Mesenchymal stem cell (in vitro differentiated cells and primary cell): Measurements from ENCODE around the gene CCNYL1.

Experiments
- DNase-seq: peaks from one replicate; pipeline ENCODE4 v3.0.0-alpha.2; 2013
- H2AFZ ChIP-seq: one replicate; pipeline ENCODE4 v1.6.1; 2013; ENCODE audit warnings: low read depth, mild to moderate bottlenecking, control low read depth, inconsistent platforms, low read length, moderate library complexity
- H2AK5ac ChIP-seq: 2 replicates; pipeline ENCODE4 v1.6.1; 2013; ENCODE audit warnings: low read length, moderate library complexity, mild to moderate bottlenecking, inconsistent platforms; ENCODE audit not compliant: severe bottlenecking
- H2BK120ac ChIP-seq: one replicate; pipeline ENCODE4 v1.6.1; 2013; ENCODE audit warnings: low read depth, mild to moderate bottlenecking, inconsistent platforms, low read length, moderate library complexity
- H2BK12ac ChIP-seq, 2 experiments: one replicate each; pipeline ENCODE4 v1.6.1; 2013; ENCODE audit warnings: inconsistent platforms in 2 of 2, low read length in 2 of 2, mild to moderate bottlenecking in 2 of 2, moderate library complexity in 2 of 2, control low read depth in 1 of 2
- H2BK15ac ChIP-seq: one replicate; pipeline ENCODE4 v1.6.1; 2013; ENCODE audit warnings: mild to moderate bottlenecking, low read depth, inconsistent platforms; ENCODE audit not compliant: poor library complexity, severe bottlenecking
- H2BK5ac ChIP-seq: 2 replicates; pipeline ENCODE4 v1.6.1; 2013; ENCODE audit warnings: low read depth, mild to moderate bottlenecking, low read length, control low read depth, inconsistent platforms; ENCODE audit not compliant: poor library complexity, severe bottlenecking
- H3K14ac ChIP-seq, 2 experiments: one replicate each; pipeline ENCODE4 v1.6.1; 2013; ENCODE audit warnings: inconsistent platforms in 2 of 2, low read length in 2 of 2, control low read depth in 1 of 2, mild to moderate bottlenecking in 1 of 2, moderate library complexity in 1 of 2
- H3K18ac ChIP-seq, 2 experiments: one replicate each; pipeline ENCODE4 v1.6.1; 2013; ENCODE audit warnings: inconsistent platforms in 2 of 2, low read length in 2 of 2, control low read depth in 1 of 2, low read depth in 1 of 2, mild to moderate bottlenecking in 1 of 2
- H3K23ac ChIP-seq, 2 experiments: one replicate each; pipeline ENCODE4 v1.6.1; 2013; ENCODE audit warnings: inconsistent platforms in 2 of 2, low read length in 2 of 2, mild to moderate bottlenecking in 2 of 2, moderate library complexity in 2 of 2, control low read depth in 1 of 2
- H3K27ac ChIP-seq: 2 replicates; pipeline ENCODE4 v1.5.1; 2013; ENCODE audit warnings: mild to moderate bottlenecking, moderate library complexity, low read length, control low read depth, inconsistent platforms; ENCODE audit not compliant: poor library complexity, severe bottlenecking
- H3K27me3 ChIP-seq, 2 experiments: 2 replicates each; pipeline versions ENCODE4 v1.6.1 to v1.7.0; 2013; ENCODE audit warnings: low read length in 2 of 2, mild to moderate bottlenecking in 2 of 2, moderate library complexity in 2 of 2, control low read depth in 1 of 2, inconsistent platforms in 1 of 2; ENCODE audit not compliant: control insufficient read depth in 1 of 2, insufficient read depth in 1 of 2
- H3K36me3 ChIP-seq, 2 experiments: 2 replicates each; pipeline versions ENCODE4 v1.6.1 to v1.7.0; 2013; ENCODE audit warnings: low read length in 2 of 2, control low read depth in 1 of 2, inconsistent platforms in 1 of 2, low read depth in 1 of 2, mild to moderate bottlenecking in 1 of 2; ENCODE audit not compliant: insufficient read depth in 2 of 2, control insufficient read depth in 1 of 2
- H3K4ac ChIP-seq, 2 experiments: one replicate each; pipeline ENCODE4 v1.6.1; 2013; ENCODE audit warnings: inconsistent platforms in 2 of 2, low read length in 2 of 2, mild to moderate bottlenecking in 2 of 2, moderate library complexity in 2 of 2, control low read depth in 1 of 2, low read depth in 1 of 2
- H3K4me1 ChIP-seq: 2 replicates; pipeline ENCODE4 v1.6.1; 2013; ENCODE audit warnings: low read depth, low read length, control low read depth; ENCODE audit not compliant: control insufficient read depth, insufficient read depth
- H3K4me2 ChIP-seq: 2 replicates; pipeline ENCODE4 v1.6.1; 2013; ENCODE audit warnings: low read length, mild to moderate bottlenecking, inconsistent platforms; ENCODE audit not compliant: poor library complexity, severe bottlenecking
- H3K4me3 ChIP-seq, 2 experiments: 2 replicates each; pipeline versions ENCODE4 v1.5.1 to v1.7.0; 2013; ENCODE audit warnings: low read length in 2 of 2, mild to moderate bottlenecking in 2 of 2, control low read depth in 1 of 2, low read depth in 1 of 2; ENCODE audit not compliant: insufficient read depth in 1 of 2
- H3K79me1 ChIP-seq: replicated peaks from 2 replicates; pipeline ENCODE4 v1.6.1; 2013; ENCODE audit warnings: mild to moderate bottlenecking, control low read depth, low read length, inconsistent platforms; ENCODE audit not compliant: poor library complexity, severe bottlenecking
- H3K9ac ChIP-seq: 2 replicates; pipeline ENCODE4 v1.7.0; 2013; ENCODE audit warnings: mild to moderate bottlenecking, low read length, moderate library complexity
- H3K9me3 ChIP-seq: 2 replicates; pipeline ENCODE4 v1.7.0; 2013; ENCODE audit warnings: mild to moderate bottlenecking, low read length; ENCODE audit not compliant: control insufficient read depth
- H4K8ac ChIP-seq: one replicate; pipeline ENCODE4 v1.6.1; 2013; ENCODE audit warnings: inconsistent platforms, mild to moderate bottlenecking, low read length, moderate library complexity
- H4K91ac ChIP-seq: one replicate; pipeline ENCODE4 v1.6.1; 2013; ENCODE audit warnings: mild to moderate bottlenecking, low read length, inconsistent platforms
- WGBS: methylation state at CpG from one replicate; pipeline ENCODE4 v1.1.7; 2013; ENCODE audit warnings: mixed read lengths; 5-methylcytosine and 5-hydroxymethylcytosine counted together

The CCNYL1 gene

GRCh38 chr2:207777124-207777523 is 65.7 kb downstream of the CCNYL1 start:
- Histone ChIP-seq H3K36me3 (no peaks in the 10 kb centered on the region), H3K4ac (no peak overlapping the region), H3K79me1 (no peaks in the 10 kb centered on the region), H3K9ac (no peak overlapping the region), H2BK5ac (no peak overlapping the region), H2BK15ac (no peak overlapping the region), H3K18ac (no peak overlapping the region), H3K9me3 (no peaks in the 10 kb centered on the region), H2BK120ac (no peak overlapping the region), H3K4me3 (no peak overlapping the region), H3K27me3 (no peaks in the 10 kb centered on the region), H3K4me2 (no peak overlapping the region), H2AFZ (no peak overlapping the region), H3K27ac (no peak overlapping the region), H3K4me1 (peaks cover 3% of the 10 kb centered on the region), H4K8ac (no peak overlapping the region), H4K91ac (no peak overlapping the region), H2AK5ac (no peak overlapping the region), H2BK12ac (no peak overlapping the region), H3K14ac (no peak overlapping the region), H3K23ac (no peak overlapping the region)
- 92% methylated on average over 6 of the region's 6 CpGs for whole genome bisulfite sequencing
- no peak for DNase-seq

- Histone ChIP-seq H3K27me3 (no peaks in the 10 kb centered on the region), H2BK120ac (no peak overlapping the region), H3K4me2 (no peak overlapping the region), H2BK15ac (no peak overlapping the region), H2BK5ac (no peak overlapping the region), H3K4me1 (peaks cover 3% of the 10 kb centered on the region), H3K4me3 (no peak overlapping the region), H3K36me3 (no peaks in the 10 kb centered on the region), H3K14ac (no peak overlapping the region), H4K8ac (no peak overlapping the region), H2AFZ (no peak overlapping the region), H3K4ac (no peak overlapping the region), H3K27ac (no peak overlapping the region), H3K9me3 (no peaks in the 10 kb centered on the region), H3K79me1 (no peaks in the 10 kb centered on the region), H3K18ac (no peak overlapping the region), H3K9ac (no peak overlapping the region), H4K91ac (no peak overlapping the region), H2AK5ac (no peak overlapping the region), H2BK12ac (no peak overlapping the region), H3K23ac (no peak overlapping the region)
- WGBS = no CpG with 5 or more reads among the region's 4 CpGs
- no peak for DNase-seq
Observed at GRCh38 chr2:207778298-207778882, 67.0 kb downstream of the CCNYL1 start.

GRCh38 chr2:207779523-207779922 is 68.1 kb downstream of the CCNYL1 start:
- H2BK15ac ChIP-seq = no peak overlapping the region
- no peak overlapping the region for H3K14ac ChIP-seq
- H3K9me3 ChIP-seq = no peaks in the 10 kb centered on the region
- no peak overlapping the region for H3K9ac ChIP-seq
- H2AFZ ChIP-seq = no peak overlapping the region
- no peak overlapping the region for H3K23ac ChIP-seq
- no peak overlapping the region for H3K4me3 ChIP-seq
- no peaks in the 10 kb centered on the region for H3K79me1 ChIP-seq
- no peak overlapping the region for H2BK12ac ChIP-seq
- H2AK5ac ChIP-seq = no peak overlapping the region
- no peak overlapping the region for H3K27ac ChIP-seq
- no peak overlapping the region for H4K8ac ChIP-seq
- H2BK120ac ChIP-seq = no peak overlapping the region
- no peak for DNase-seq
- H2BK5ac ChIP-seq = no peak overlapping the region
- no peak overlapping the region for H3K4ac ChIP-seq
- no peak overlapping the region for H3K4me2 ChIP-seq
- H3K27me3 ChIP-seq = no peaks in the 10 kb centered on the region
- no peak overlapping the region for H4K91ac ChIP-seq
- no peak overlapping the region for H3K18ac ChIP-seq
- H3K4me1 ChIP-seq = peaks cover 3% of the 10 kb centered on the region
- H3K36me3 ChIP-seq = no peaks in the 10 kb centered on the region
- WGBS = 83% methylated on average over 10 of the region's 11 CpGs

GRCh38 chr2:207782238-207783030 is 71.0 kb downstream of the CCNYL1 start:
- no peak overlapping the region for H2AFZ ChIP-seq
- no peak overlapping the region for H2BK5ac ChIP-seq
- H3K18ac ChIP-seq = no peak overlapping the region
- no peak overlapping the region for H2BK12ac ChIP-seq
- no peak overlapping the region for H2BK15ac ChIP-seq
- no peak overlapping the region for H3K27ac ChIP-seq
- no peak overlapping the region for H3K23ac ChIP-seq
- no peak overlapping the region for H3K14ac ChIP-seq
- H4K91ac ChIP-seq = no peak overlapping the region
- no peak overlapping the region for H2AK5ac ChIP-seq
- H3K4me2 ChIP-seq = no peak overlapping the region
- H3K4ac ChIP-seq = no peak overlapping the region
- 83% methylated on average over 9 of the region's 10 CpGs for WGBS
- no peaks in the 10 kb centered on the region for H3K79me1 ChIP-seq
- H3K9me3 ChIP-seq = no peaks in the 10 kb centered on the region
- no peak overlapping the region for H2BK120ac ChIP-seq
- H4K8ac ChIP-seq = no peak overlapping the region
- no peak overlapping the region for H3K9ac ChIP-seq
- no peaks in the 10 kb centered on the region for H3K4me1 ChIP-seq
- no peak for DNase-seq
- H3K36me3 ChIP-seq = no peaks in the 10 kb centered on the region
- H3K27me3 ChIP-seq = no peaks in the 10 kb centered on the region
- no peak overlapping the region for H3K4me3 ChIP-seq
